ENCODE measurements around the gene TP53I13. TPM values are rescaled to one million over a fixed set of nuclear protein-coding genes. Genes with fewer than 3 reads are reported as not detected.

Gene TP53I13
- total and polyA plus RNA-seq, 2 of the 13 experiments (the other 11 are each of a cell fraction or from before 2014, with no cell fraction given) = 16.9 to 25.7 TPM

DNA sequence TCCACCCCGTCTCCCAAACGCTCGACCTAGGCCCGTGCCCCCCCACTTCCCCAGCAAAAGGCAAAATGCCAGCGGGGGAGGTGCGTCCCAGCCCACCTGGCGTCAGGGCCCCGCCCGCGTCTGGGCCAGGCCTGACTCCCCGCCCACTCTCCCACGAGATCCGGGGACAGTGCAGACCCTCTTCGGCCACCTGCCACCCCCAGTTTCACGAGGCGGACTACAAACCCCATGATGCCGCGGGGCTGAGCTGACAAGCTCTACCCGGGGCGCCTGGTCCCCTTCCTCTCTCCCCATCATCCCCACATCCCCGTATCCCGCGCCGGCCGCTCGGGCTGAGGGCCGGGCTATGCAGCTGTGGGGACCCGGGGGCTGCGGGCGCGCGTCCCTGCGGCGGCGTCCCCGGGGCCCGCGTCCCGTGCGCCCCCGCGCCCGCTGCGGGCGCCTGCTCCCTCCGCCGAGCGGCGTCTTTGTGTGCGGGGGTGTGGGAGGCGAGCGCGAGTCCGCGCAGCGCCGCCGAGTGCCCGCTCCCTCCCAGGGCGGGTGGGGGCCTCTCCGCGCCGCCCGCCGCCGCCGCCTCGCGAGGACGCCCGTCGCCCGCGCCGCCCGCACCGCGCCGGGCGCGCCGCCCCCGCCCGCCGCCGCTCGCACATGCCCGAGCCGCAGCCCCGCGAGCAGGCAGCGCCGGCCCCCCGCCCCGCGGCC, 24.5 kb downstream of the TP53I13 start, which contains the start of gene ANKRD13B:
TSS of gene ANKRD13B (plus strand) at position 283 of the 702 bp plus-strand sequence. CDS start 490 bp downstream, outside the sequence.
- H3K9me3 ChIP-seq (ENCODE audit: low read length) = no peaks in the 10 kb centered on the region
- ChIA-PET POLR2A (interaction anchor here (1.5 to 3.0 kb wide), 4 partner anchors 18 to 299 kb away, joined by 7 to 23 read pairs (median 12); partner anchors contain the start of genes NUFIP2 and TAOK1), CTCF (ENCODE audit: low intra/inter-chr PET ratio, low total read pairs) (interaction anchor here (1.5 to 3.1 kb wide), 2 partner anchors 13 to 223 kb away, joined by 5 to 39 read pairs; no protein-coding TSS in a partner anchor)
- H3K4me3 ChIP-seq (replicated peaks in 1 of 3; ENCODE audit: insufficient read depth in 1 of 3, low read depth in 2 of 3, low read length in 3 of 3) = peak within 1 kb of the TSS; percentile 59 to 89 (median 59)
- H4K20me1 ChIP-seq (ENCODE audit: insufficient read depth, low read length) = peaks cover 6% of the 10 kb centered on the region; the same call in 1 of the 2 replicates
- H3K27me3 ChIP-seq (ENCODE audit: control insufficient read depth in 1 of 2, insufficient read depth in 2 of 2, low read length in 2 of 2) = peaks cover 3 to 30% of the 10 kb centered on the region in 2 experiments; a peak in 3 of 5 replicates
- FAIRE-seq = no peak
- peak within 1 kb of the TSS; percentile 89 for H3K4me2 ChIP-seq (ENCODE audit: low read depth, low read length)
- BruUV-seq (replicated peaks) = no TSS peak
- H2AFZ ChIP-seq (ENCODE audit: low read length) = peak within 1 kb of the TSS; percentile 8
- no peaks in the 10 kb centered on the region for H3K36me3 ChIP-seq (replicated peaks in 1 of 2; ENCODE audit: control insufficient read depth in 1 of 2, insufficient read depth in 2 of 2, low read length in 2 of 2)
- H3K9ac ChIP-seq (ENCODE audit: insufficient read depth, low read depth, low read length) = no peak within 1 kb of the TSS; the same call in 1 of the 2 replicates
- no peak for ATAC-seq
- WGBS (ENCODE audit: low lambda C conversion rate) = 0% methylated on average over 16 of the region's 96 CpGs
- DNase-seq (ENCODE audit: low spot score) = no peak
- in situ Hi-C loops (cut with HindIII; ENCODE audit: extremely low pct_ligation_motif_present, low pct_unique_long_range_greater_than_20kb) (no loop called here), intact Hi-C loops (cut with micrococcal nuclease; ENCODE audit: unreplicated experiment) (loop anchor here (10.0 kb wide), 1 partner anchor 218 kb away; no protein-coding TSS in a partner anchor)
- H3K27ac ChIP-seq (ENCODE audit: extremely low read length, insufficient read depth, low read length) = no peak within 1 kb of the TSS
- peaks cover 60% of the 10 kb centered on the region for H3K4me1 ChIP-seq (ENCODE audit: insufficient read depth, low read length)
- H3K79me2 ChIP-seq (ENCODE audit: insufficient read depth, low read length) = peaks cover 9% of the 10 kb centered on the region
- no peak for TF ChIP-seq EED (CRISPR knock-in tag; IDR thresholded peaks at IDR 0.05)
- 0 out of 2 replicates have a peak, but pooled peaks have one; percentile 23 for TF ChIP-seq PCBP1 (IDR thresholded peaks at IDR 0.05; ENCODE audit: borderline replicate concordance, low read depth, low read length)
- no peak for TF ChIP-seq ZNF496 (CRISPR knock-in tag; IDR thresholded peaks at IDR 0.05; ENCODE audit: insufficient replicate concordance)
- 0 out of 2 replicates have a peak, but pooled peaks have one; percentile 26 for TF ChIP-seq ARNT2 (CRISPR knock-in tag; IDR thresholded peaks at IDR 0.05; ENCODE audit: low read depth)
- TF ChIP-seq, protein P1, sequence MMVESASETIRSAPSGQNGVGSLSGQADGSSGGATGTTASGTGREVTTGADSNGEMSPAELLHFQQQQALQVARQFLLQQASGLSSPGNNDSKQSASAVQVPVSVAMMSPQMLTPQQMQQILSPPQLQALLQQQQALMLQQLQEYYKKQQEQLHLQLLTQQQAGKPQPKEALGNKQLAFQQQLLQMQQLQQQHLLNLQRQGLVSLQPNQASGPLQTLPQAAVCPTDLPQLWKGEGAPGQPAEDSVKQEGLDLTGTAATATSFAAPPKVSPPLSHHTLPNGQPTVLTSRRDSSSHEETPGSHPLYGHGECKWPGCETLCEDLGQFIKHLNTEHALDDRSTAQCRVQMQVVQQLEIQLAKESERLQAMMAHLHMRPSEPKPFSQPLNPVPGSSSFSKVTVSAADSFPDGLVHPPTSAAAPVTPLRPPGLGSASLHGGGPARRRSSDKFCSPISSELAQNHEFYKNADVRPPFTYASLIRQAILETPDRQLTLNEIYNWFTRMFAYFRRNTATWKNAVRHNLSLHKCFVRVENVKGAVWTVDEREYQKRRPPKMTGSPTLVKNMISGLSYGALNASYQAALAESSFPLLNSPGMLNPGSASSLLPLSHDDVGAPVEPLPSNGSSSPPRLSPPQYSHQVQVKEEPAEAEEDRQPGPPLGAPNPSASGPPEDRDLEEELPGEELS (CRISPR knock-in tag; IDR thresholded peaks at IDR 0.05) = no peak
- peak; percentile 63; the same call in 1 of the 2 replicates for TF ChIP-seq NR2C2 (CRISPR knock-in tag; IDR thresholded peaks at IDR 0.05; ENCODE audit: borderline replicate concordance)
- TF ChIP-seq, protein P2, sequence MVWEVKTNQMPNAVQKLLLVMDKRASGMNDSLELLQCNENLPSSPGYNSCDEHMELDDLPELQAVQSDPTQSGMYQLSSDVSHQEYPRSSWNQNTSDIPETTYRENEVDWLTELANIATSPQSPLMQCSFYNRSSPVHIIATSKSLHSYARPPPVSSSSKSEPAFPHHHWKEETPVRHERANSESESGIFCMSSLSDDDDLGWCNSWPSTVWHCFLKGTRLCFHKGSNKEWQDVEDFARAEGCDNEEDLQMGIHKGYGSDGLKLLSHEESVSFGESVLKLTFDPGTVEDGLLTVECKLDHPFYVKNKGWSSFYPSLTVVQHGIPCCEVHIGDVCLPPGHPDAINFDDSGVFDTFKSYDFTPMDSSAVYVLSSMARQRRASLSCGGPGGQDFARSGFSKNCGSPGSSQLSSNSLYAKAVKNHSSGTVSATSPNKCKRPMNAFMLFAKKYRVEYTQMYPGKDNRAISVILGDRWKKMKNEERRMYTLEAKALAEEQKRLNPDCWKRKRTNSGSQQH (CRISPR knock-in tag; IDR thresholded peaks at IDR 0.05; ENCODE audit: low read depth) = no peak
- no peak for TF ChIP-seq ZNF878 (CRISPR knock-in tag; IDR thresholded peaks at IDR 0.05)
- peak; percentile 86 for TF ChIP-seq ZNF143 (CRISPR knock-in tag; IDR thresholded peaks at IDR 0.05)
- TF ChIP-seq ARID2 (CRISPR knock-in tag; IDR thresholded peaks at IDR 0.05; ENCODE audit: borderline replicate concordance) = no peak
- TF ChIP-seq, protein P3, sequence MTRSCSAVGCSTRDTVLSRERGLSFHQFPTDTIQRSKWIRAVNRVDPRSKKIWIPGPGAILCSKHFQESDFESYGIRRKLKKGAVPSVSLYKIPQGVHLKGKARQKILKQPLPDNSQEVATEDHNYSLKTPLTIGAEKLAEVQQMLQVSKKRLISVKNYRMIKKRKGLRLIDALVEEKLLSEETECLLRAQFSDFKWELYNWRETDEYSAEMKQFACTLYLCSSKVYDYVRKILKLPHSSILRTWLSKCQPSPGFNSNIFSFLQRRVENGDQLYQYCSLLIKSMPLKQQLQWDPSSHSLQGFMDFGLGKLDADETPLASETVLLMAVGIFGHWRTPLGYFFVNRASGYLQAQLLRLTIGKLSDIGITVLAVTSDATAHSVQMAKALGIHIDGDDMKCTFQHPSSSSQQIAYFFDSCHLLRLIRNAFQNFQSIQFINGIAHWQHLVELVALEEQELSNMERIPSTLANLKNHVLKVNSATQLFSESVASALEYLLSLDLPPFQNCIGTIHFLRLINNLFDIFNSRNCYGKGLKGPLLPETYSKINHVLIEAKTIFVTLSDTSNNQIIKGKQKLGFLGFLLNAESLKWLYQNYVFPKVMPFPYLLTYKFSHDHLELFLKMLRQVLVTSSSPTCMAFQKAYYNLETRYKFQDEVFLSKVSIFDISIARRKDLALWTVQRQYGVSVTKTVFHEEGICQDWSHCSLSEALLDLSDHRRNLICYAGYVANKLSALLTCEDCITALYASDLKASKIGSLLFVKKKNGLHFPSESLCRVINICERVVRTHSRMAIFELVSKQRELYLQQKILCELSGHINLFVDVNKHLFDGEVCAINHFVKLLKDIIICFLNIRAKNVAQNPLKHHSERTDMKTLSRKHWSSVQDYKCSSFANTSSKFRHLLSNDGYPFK (CRISPR knock-in tag; IDR thresholded peaks at IDR 0.05; ENCODE audit: borderline replicate concordance) = no peak
- 0 out of 2 replicates have a peak, but pooled peaks have one; percentile 6 for TF ChIP-seq TBX2 (CRISPR knock-in tag; IDR thresholded peaks at IDR 0.05; ENCODE audit: borderline replicate concordance)
- peak; percentile 25; the same call in 1 of the 2 replicates for TF ChIP-seq ZFX (CRISPR knock-in tag; IDR thresholded peaks at IDR 0.05; ENCODE audit: low read depth)
- TF ChIP-seq HNRNPK (IDR thresholded peaks at IDR 0.05; ENCODE audit: low read depth, low read length, poor library complexity, severe bottlenecking) = peak; percentile 72

All from HepG2 (cell line).